HepG2 (cell line): ENCODE results near the gene ZNF154. TPM values are rescaled to one million over a fixed set of nuclear protein-coding genes. Genes with fewer than 3 reads are reported as not detected.
A peak's percentile ranks its signal among the peaks of the same experiment; 100 is the strongest.

Source experiments
- ATAC-seq: fragments of 200-7000 bp; cut with Tn5 transposase; 3 replicates; pipeline ENCODE4 v1.9.1; 2020; ENCODE audit warnings: mild to moderate bottlenecking, moderate library complexity
- BruUV-seq: library from RNA; stranded (reverse); fragments of 400-500 nt; replicated peaks from 2 replicates; lab custom pipeline; 2021; lab: Mats Ljungman, UMichigan
- CTCF ChIA-PET: fragments of 300-600 bp; formaldehyde crosslinking; extraction: SDS; loops from one replicate; lab custom pipeline; 2021; ENCODE audit warnings: low total read pairs, inconsistent platforms, low intra/inter-chr PET ratio; lab: Yijun Ruan, JAX
- POLR2A ChIA-PET: fragments of 350-600 bp; sonication (Branson Sonifier 250); formaldehyde crosslinking; loops from one replicate; lab custom pipeline; 2020; ENCODE audit warnings: antibody characterized with exemption, inconsistent platforms; lab: Yijun Ruan, JAX
- DNase-seq: peaks from one replicate; pipeline ENCODE4 v3.0.0-alpha.2; 2015; ENCODE audit warnings: low spot score
- FAIRE-seq: peaks from 3 replicates; lab custom pipeline; 2011; peaks lifted over from hg19 to GRCh38; lab: Jason Lieb, UNC
- H2AFZ ChIP-seq: one replicate; pipeline ENCODE4 v1.6.1; 2011; ENCODE audit warnings: low read length, inconsistent platforms
- H3K27ac ChIP-seq: fragments of 300-600 bp; 3 replicates; pipeline ENCODE4 v1.8.0; 2011; ENCODE audit warnings: mixed run types, mild to moderate bottlenecking, mixed read lengths, low read length, inconsistent platforms; ENCODE audit not compliant: insufficient read depth; ENCODE audit errors: extremely low read length
- H3K27me3 ChIP-seq, 2 experiments: fragments of 200-600 bp in 1 of 2; 2 replicates in 1 of 2; 3 replicates in 1 of 2; pipeline versions ENCODE4 v1.6.0 to v1.8.0; 2011; ENCODE audit warnings: low read length in 2 of 2, mild to moderate bottlenecking in 2 of 2, moderate library complexity in 2 of 2, inconsistent platforms in 1 of 2; ENCODE audit not compliant: insufficient read depth in 2 of 2, control insufficient read depth in 1 of 2
- H3K36me3 ChIP-seq, 2 experiments: fragments of 200-600 bp in 1 of 2; replicated peaks in 1 of 2; 2 replicates in 1 of 2; 3 replicates in 1 of 2; pipeline versions ENCODE4 v1.5.1 to v1.8.0; 2011; ENCODE audit warnings: low read length in 2 of 2, inconsistent platforms in 1 of 2; ENCODE audit not compliant: insufficient read depth in 2 of 2, control insufficient read depth in 1 of 2
- H3K4me1 ChIP-seq: 2 replicates; pipeline ENCODE4 v1.5.1; 2012; ENCODE audit warnings: low read length, inconsistent platforms; ENCODE audit not compliant: insufficient read depth
- H3K4me2 ChIP-seq: 2 replicates; pipeline ENCODE4 v1.6.0; 2011; ENCODE audit warnings: low read depth, low read length, inconsistent platforms
- H3K4me3 ChIP-seq, 3 experiments: fragments of 200-600 bp in 1 of 3; sonication (generic), shearing (Covaris generic) in 1 of 3; replicated peaks in 1 of 3; 2 replicates each; pipeline ENCODE4 v1.5.1; 2011 to 2016; ENCODE audit warnings: low read length in 3 of 3, inconsistent platforms in 2 of 3, low read depth in 2 of 3, mild to moderate bottlenecking in 2 of 3, control low read depth in 1 of 3, mixed read lengths in 1 of 3; ENCODE audit not compliant: insufficient read depth in 1 of 3
- H3K79me2 ChIP-seq: one replicate; pipeline ENCODE4 v1.6.1; 2011; ENCODE audit warnings: low read length, inconsistent platforms; ENCODE audit not compliant: insufficient read depth
- H3K9ac ChIP-seq: 2 replicates; pipeline ENCODE4 v1.6.0; 2011; ENCODE audit warnings: mild to moderate bottlenecking, low read depth, low read length, inconsistent platforms; ENCODE audit not compliant: insufficient read depth
- H3K9me3 ChIP-seq: 2 replicates; pipeline ENCODE4 v1.5.1; 2012; ENCODE audit warnings: mild to moderate bottlenecking, low read length
- H4K20me1 ChIP-seq: 2 replicates; pipeline ENCODE4 v1.6.0; 2011; ENCODE audit warnings: inconsistent platforms, mild to moderate bottlenecking, low read length, moderate library complexity; ENCODE audit not compliant: insufficient read depth
- FOXC1 ChIP-seq: sonication (generic); formaldehyde crosslinking; IDR thresholded peaks from 2 replicates; pipeline ENCODE4 v1.8.0; 2022; ENCODE audit warnings: mild to moderate bottlenecking, missing genetic modification reagents, borderline replicate concordance
- NCOA1 ChIP-seq: sonication (generic); formaldehyde crosslinking; IDR thresholded peaks from 2 replicates; pipeline ENCODE4 v1.9.0; 2021; ENCODE audit warnings: missing genetic modification reagents
- NRL ChIP-seq: sonication (generic); formaldehyde crosslinking; IDR thresholded peaks from 2 replicates; pipeline ENCODE4 v1.5.0; 2020; ENCODE audit warnings: missing genetic modification reagents, mild to moderate bottlenecking, moderate library complexity, borderline replicate concordance
- RFXAP ChIP-seq: sonication (generic); formaldehyde crosslinking; IDR thresholded peaks from 2 replicates; pipeline ENCODE4 v1.4.0; 2020; ENCODE audit warnings: missing genetic modification reagents, borderline replicate concordance
- RNF2 ChIP-seq: fragments of 450-650 bp; conservative IDR thresholded peaks from 2 replicates; pipeline ENCODE4 v1.6.1; 2016; ENCODE audit warnings: low read depth
- SMC3 ChIP-seq: IDR thresholded peaks from 2 replicates; pipeline ENCODE4 v1.6.1; 2011; ENCODE audit warnings: low read length, improper control_type of control experiment
- ZNF274 ChIP-seq: sonication (generic); formaldehyde crosslinking; IDR thresholded peaks from 2 replicates; pipeline ENCODE4 v1.5.1; 2020; ENCODE audit warnings: mild to moderate bottlenecking, missing genetic modification reagents
- ZNF558 ChIP-seq: sonication (generic); formaldehyde crosslinking; IDR thresholded peaks from 2 replicates; pipeline ENCODE4 v1.9.0; 2022; ENCODE audit warnings: mild to moderate bottlenecking, missing genetic modification reagents, borderline replicate concordance
- ZNF660 ChIP-seq: sonication (generic); formaldehyde crosslinking; IDR thresholded peaks from 2 replicates; pipeline ENCODE4 v1.5.1; 2020; ENCODE audit warnings: mild to moderate bottlenecking, low read depth, missing genetic modification reagents, borderline replicate concordance
- ZNF792 ChIP-seq: IDR thresholded peaks from 2 replicates; pipeline ENCODE4 v1.6.1; 2016
- ZNF883 ChIP-seq: sonication (generic); formaldehyde crosslinking; IDR thresholded peaks from 2 replicates; pipeline ENCODE4 v1.5.1; 2020; ENCODE audit warnings: mild to moderate bottlenecking, missing genetic modification reagents; ENCODE audit errors: not compliant biosample characterization
- WGBS: methylation state at CpG from one replicate; pipeline ENCODE4 v1.1.6; 2017; ENCODE audit warnings: low lambda C conversion rate; 5-methylcytosine and 5-hydroxymethylcytosine counted together
- in situ Hi-C: cut with HindIII; loops from 2 replicates; pipeline ENCODE4 v1.10.0; 2017; ENCODE audit warnings: low pct_unique_long_range_greater_than_20kb; ENCODE audit not compliant: extremely low pct_ligation_motif_present
- intact Hi-C: fragments of 100-400 bp; cut with micrococcal nuclease; formaldehyde crosslinking; loops from one replicate; pipeline ENCODE4 v1.10.0; 2022; ENCODE audit not compliant: unreplicated experiment
- polyA plus RNA-seq, 8 experiments: library from polyadenylated mRNA; depleted of rRNA in 3 of 8; stranded (reverse) in 7 of 8; unstranded in 1 of 8; fragments of >200 nt; fragmentation: Illumina TruSeq in 4 of 8; extraction: Trizol in 4 of 8; gene quantifications; 2 replicates each; pipeline versions ENCODE4 v1.2.1 to v1.2.3, GENCODE V29; 2011 to 2016; ENCODE audit warnings: low read depth in 4 of 8, missing spikeins in 1 of 8, mixed read lengths in 1 of 8; ENCODE audit not compliant: insufficient read depth in 1 of 8
- total RNA-seq, 5 experiments: library from RNA; depleted of rRNA; stranded (reverse); fragments of >200 nt; fragmentation: Illumina TruSeq; extraction: Trizol; gene quantifications; 2 replicates each; pipeline ENCODE4 v1.2.3, GENCODE V29; 2016; ENCODE audit warnings: low read depth in 1 of 5
- TF ChIP-seq, protein P1 (sequence below): sonication (generic); formaldehyde crosslinking; IDR thresholded peaks from 2 replicates; pipeline ENCODE4 v1.4.0; 2020; ENCODE audit warnings: mild to moderate bottlenecking, missing genetic modification reagents
- TF ChIP-seq, protein P2 (sequence below): sonication (generic); formaldehyde crosslinking; IDR thresholded peaks from 2 replicates; pipeline ENCODE4 v1.4.0; 2020; ENCODE audit warnings: missing genetic modification reagents, low read depth, mild to moderate bottlenecking, borderline replicate concordance
- TF ChIP-seq, protein P3 (sequence below): sonication (generic); formaldehyde crosslinking; IDR thresholded peaks from 2 replicates; pipeline ENCODE4 v1.4.0; 2020; ENCODE audit warnings: mild to moderate bottlenecking, missing genetic modification reagents

Gene ZNF154
- total and polyA plus RNA-seq, 2 of the 13 experiments (the other 11 are each of a cell fraction or from before 2014, with no cell fraction given): not detected

DNA sequence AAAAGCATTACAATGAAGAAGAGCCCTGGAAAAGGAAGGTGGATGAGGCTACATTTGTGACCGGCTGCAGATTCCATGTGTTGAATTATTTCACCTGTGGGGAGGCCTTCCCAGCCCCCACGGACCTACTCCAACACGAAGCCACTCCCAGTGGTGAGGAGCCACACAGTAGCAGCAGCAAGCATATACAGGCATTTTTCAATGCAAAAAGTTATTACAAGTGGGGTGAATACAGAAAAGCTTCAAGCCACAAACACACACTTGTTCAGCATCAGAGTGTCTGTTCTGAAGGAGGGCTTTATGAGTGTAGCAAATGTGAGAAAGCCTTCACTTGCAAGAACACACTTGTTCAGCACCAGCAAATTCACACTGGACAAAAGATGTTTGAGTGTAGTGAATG, 22.3 kb downstream of the ZNF154 start:
- H4K20me1 ChIP-seq: 0 out of 2 replicates have a peak, but pooled peaks cover 4% of the 10 kb centered on the region
- no peak for FAIRE-seq
- no peaks in the 10 kb centered on the region; a peak in 1 of 5 replicates for H3K27me3 ChIP-seq
- WGBS: 100% methylated on average over 3 of the region's 3 CpGs
- peaks cover 87% of the 10 kb centered on the region for H3K79me2 ChIP-seq
- in situ Hi-C loops: no loop called here
- BruUV-seq: no TSS peak
- H3K9ac ChIP-seq: no peak overlapping the region
- no peak overlapping the region for H3K4me3 ChIP-seq
- TF ChIP-seq SMC3 (no peak), ZNF792 (CRISPR knock-in tag) (no peak), NCOA1 (CRISPR knock-in tag) (no peak), RFXAP (CRISPR knock-in tag) (no peak)
- TF ChIP-seq, protein P1, sequence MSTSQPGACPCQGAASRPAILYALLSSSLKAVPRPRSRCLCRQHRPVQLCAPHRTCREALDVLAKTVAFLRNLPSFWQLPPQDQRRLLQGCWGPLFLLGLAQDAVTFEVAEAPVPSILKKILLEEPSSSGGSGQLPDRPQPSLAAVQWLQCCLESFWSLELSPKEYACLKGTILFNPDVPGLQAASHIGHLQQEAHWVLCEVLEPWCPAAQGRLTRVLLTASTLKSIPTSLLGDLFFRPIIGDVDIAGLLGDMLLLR (CRISPR knock-in tag): no peak
- no peak overlapping the region for H3K4me2 ChIP-seq
- no peak overlapping the region for H2AFZ ChIP-seq
- POLR2A ChIA-PET: no interaction called here
- CTCF ChIA-PET: no interaction called here
- H3K36me3 ChIP-seq: peaks cover 12 to 65% of the 10 kb centered on the region in 2 experiments
- H3K4me1 ChIP-seq: peaks cover 31% of the 10 kb centered on the region
- H3K27ac ChIP-seq: no peak overlapping the region
- DNase-seq: no peak
- no peak for ATAC-seq
- peaks cover 11% of the 10 kb centered on the region; the same call in 1 of the 2 replicates for H3K9me3 ChIP-seq
- intact Hi-C loops: no loop called here

DNA sequence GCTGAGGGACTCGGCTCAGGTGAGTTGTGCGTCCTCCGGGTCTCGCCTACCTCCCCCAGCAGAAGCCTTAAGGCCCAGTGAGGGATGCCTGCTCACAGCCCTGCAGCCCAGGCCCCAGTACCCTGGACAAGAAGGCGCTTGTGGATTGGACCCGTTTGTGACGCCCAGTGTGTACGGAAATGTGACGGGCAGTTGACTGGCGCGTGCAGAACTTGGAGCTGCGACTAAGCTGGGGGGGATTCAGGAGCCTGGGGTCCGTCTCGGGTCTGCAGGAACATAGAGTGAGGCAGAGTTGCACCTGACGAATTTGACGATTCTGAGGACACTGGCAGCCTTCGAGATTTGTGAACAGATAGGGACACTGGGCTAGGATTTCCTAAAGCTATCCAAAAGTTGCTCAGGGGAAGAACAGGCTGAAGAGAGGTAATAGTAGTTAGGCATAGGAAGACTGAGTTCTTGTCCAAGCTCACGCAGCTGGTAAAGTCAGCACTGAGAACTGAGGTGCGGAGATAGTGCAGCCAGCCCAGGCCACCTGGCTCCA, 26.7 kb downstream of the ZNF154 start:
- H3K9ac ChIP-seq: peak overlapping the region; percentile 89
- peaks cover 24% of the 10 kb centered on the region for H3K4me1 ChIP-seq
- WGBS: 1% methylated on average over 11 of the region's 19 CpGs
- TF ChIP-seq FOXC1 (CRISPR knock-in tag) (no peak), ZNF558 (no peak), ZNF274 (0 out of 2 replicates have a peak, but pooled peaks have one; percentile 31), RNF2 (0 out of 2 replicates have a peak, but pooled peaks have one; percentile 10), ZNF883 (CRISPR knock-in tag) (peak; percentile 33), NRL (CRISPR knock-in tag) (peak; percentile 69; the same call in 1 of the 2 replicates), ZNF660 (0 out of 2 replicates have a peak, but pooled peaks have one; percentile 19)
- TF ChIP-seq, protein P2, sequence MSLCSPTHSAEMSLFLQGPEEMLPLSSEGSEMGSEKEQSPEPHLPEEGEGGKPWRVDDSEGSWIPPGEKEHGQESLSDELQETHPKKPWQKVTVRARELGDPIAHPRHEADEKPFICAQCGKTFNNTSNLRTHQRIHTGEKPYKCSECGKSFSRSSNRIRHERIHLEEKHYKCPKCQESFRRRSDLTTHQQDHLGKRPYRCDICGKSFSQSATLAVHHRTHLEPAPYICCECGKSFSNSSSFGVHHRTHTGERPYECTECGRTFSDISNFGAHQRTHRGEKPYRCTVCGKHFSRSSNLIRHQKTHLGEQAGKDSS (CRISPR knock-in tag): no peak
- TF ChIP-seq, protein P3, sequence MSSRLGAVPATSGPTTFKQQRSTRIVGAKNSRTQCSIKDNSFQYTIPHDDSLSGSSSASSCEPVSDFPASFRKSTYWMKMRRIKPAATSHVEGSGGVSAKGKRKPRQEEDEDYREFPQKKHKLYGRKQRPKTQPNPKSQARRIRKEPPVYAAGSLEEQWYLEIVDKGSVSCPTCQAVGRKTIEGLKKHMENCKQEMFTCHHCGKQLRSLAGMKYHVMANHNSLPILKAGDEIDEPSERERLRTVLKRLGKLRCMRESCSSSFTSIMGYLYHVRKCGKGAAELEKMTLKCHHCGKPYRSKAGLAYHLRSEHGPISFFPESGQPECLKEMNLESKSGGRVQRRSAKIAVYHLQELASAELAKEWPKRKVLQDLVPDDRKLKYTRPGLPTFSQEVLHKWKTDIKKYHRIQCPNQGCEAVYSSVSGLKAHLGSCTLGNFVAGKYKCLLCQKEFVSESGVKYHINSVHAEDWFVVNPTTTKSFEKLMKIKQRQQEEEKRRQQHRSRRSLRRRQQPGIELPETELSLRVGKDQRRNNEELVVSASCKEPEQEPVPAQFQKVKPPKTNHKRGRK: no peak

More for the DNA sequence above, 26.7 kb downstream of the ZNF154 start:
- ChIA-PET CTCF (no interaction called here), POLR2A (interaction anchor here (0.9 to 1.8 kb wide), 13 partner anchors 12 to 1087 kb away, joined by 3 to 21 read pairs (median 5); partner anchors contain the start of genes ZNF134, ZNF549, ZNF552 and ZNF587)
- in situ Hi-C loops: no loop called here
- intact Hi-C loops: no loop called here
- BruUV-seq: no TSS peak
- Histone ChIP-seq H3K27me3 (no peaks in the 10 kb centered on the region; a peak in 1 of 5 replicates), H2AFZ (no peak overlapping the region), H3K9me3 (peaks cover 11% of the 10 kb centered on the region; the same call in 1 of the 2 replicates), H3K4me2 (peak overlapping the region; percentile 96), H3K27ac (peak overlapping the region; percentile 65), H3K4me3 (peak overlapping the region; percentile 93 to 99 (median 96)), H4K20me1 (no peaks in the 10 kb centered on the region), H3K36me3 (peaks cover 9 to 41% of the 10 kb centered on the region in 2 experiments), H3K79me2 (peaks cover 50% of the 10 kb centered on the region)
- ATAC-seq (peak; percentile 28; the same call in 2 of the 3 replicates), FAIRE-seq (no peak), DNase-seq (no peak)
